Activated CD8-positive, alpha-beta memory T cell treated with anti-CD3 and anti-CD28 coated beads for 4 hours (primary cell): ENCODE results near the gene GALM.
"Not testable (repeated sequence)": the region's sequence is repeated elsewhere in the genome, so short reads cannot be mapped to it uniquely, and the experiment has no call there.

Source experiments
- DNase-seq, 2 donors: peaks; one replicate each; pipeline ENCODE4 v3.0.0-alpha.2; 2020; ENCODE audit warnings: low read depth in 2 of 2

Gene GALM

GRCh38 chr2:38709567-38710194, 43.8 kb downstream of the GALM start:
- DNase-seq = no peak

DNA sequence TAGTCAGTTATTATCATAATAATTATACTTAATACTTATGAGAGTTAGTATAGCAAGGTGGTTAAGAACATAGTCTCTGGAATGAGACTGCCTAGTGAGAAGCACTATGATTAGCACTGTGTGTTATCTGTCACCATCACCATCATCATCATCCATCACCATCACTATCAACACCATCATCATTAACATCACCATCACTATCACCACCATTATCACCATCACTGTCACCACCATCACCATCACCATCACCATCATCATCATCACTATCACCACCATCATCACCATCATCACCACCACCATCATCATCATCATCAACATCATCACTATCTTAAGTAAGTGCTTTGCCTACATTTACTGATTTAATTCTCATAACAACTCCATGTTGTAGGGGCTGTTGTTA, 45.6 kb downstream of the GALM start:
- no peak for DNase-seq

DNA sequence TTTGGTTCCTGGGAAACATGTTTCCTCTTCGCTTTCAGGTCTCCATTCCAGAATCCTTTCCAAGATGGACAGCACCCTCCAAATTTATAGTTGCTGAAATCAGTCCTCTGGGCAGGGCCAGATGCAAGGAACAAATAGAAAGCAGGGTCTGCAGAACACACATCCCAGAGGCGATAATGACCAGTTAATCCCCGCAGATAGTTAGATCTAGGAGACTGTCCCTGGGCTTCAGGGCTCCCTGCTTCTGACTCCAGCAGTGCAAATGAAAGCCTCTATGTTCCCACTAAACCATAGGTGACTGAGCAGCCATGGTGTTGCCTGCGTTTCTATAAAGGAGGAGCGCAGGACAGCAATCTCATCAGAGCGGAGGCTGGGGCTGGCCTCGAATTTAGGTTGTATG, 46.5 kb downstream of the GALM start:
- DNase-seq = no peak

DNA sequence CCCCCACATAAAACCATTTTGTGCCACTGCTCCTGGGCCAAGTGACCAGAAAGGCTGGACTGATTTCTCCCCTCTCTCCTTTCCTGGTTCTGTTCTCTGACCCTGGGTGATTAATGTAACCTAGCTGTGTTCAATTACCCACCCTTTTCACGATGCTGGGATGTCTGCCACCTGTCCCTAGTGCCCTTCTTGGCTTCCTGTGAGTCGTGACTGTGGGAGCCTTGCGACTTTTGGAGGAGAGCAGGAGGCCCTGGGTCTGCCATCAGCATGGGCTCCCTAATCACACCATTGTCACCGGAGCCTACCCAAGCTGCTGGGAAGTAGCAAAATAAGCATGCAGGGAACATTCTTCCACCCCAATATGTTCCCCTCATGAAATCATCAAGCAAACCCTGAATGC, 47.0 kb downstream of the GALM start:
- DNase-seq = no peak

GRCh38 chr2:38713338-38713737, 47.4 kb downstream of the GALM start:
- DNase-seq = no peak

- DNase-seq = not testable (repeated sequence)
Observed at GRCh38 chr2:38714941-38715340, 49.0 kb downstream of the GALM start.

DNA sequence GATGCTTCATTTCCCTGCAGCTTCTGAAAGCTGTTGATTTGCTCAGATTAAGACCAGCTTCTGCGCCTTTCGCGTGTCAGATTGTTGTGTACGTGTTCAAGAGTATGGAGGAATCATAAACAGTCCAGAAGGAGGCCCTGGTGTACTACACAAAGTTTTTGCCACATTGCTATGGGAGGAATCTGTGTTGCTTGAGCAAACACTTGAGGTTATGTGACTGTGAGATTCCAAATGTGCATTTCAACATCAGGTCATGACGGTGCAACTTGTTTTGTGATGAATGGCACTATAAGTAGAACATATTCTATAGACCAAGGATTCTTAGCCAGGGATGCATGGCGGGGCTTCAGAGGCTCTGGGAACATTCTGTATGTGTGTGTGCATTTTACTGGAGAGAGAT, 50.3 kb downstream of the GALM start:
- no peak for DNase-seq

DNA sequence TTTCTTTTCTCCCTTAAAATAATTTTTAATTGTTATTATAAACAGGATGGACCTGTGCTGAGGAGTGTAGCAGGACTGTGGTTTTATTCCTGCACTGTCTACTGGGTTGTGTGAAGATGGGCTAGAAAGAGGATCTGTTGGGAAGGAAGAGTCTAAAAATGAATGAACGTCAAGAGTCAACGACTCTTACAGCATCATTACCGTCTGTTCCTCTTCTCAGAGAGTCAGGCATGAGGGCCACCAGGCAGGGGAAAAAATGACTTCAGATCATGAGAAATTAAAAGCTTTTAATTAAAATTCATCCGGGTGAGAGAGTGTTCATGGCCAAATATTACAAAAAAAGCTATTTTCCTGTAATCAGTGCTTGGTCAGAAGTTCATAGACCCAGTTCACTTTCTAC, 52.7 kb downstream of the GALM start:
- DNase-seq = no peak

- DNase-seq = no peak
Observed at GRCh38 chr2:38719706-38720105, 53.8 kb downstream of the GALM start.

- no peak for DNase-seq
Observed at GRCh38 chr2:38720613-38721241, 54.8 kb downstream of the GALM start.

GRCh38 chr2:38722271-38723061, 56.6 kb downstream of the GALM start:
- DNase-seq = peak; percentile 17 to 31

GRCh38 chr2:38723173-38723572, 57.3 kb downstream of the GALM start:
- DNase-seq = no peak

- DNase-seq = no peak
Observed at GRCh38 chr2:38727661-38728060, 61.7 kb downstream of the GALM start.

- DNase-seq = no peak
Observed at GRCh38 chr2:38728694-38729093, 62.8 kb downstream of the GALM start.

GRCh38 chr2:38731090-38731489, 65.2 kb downstream of the GALM start:
- no peak for DNase-seq

DNA sequence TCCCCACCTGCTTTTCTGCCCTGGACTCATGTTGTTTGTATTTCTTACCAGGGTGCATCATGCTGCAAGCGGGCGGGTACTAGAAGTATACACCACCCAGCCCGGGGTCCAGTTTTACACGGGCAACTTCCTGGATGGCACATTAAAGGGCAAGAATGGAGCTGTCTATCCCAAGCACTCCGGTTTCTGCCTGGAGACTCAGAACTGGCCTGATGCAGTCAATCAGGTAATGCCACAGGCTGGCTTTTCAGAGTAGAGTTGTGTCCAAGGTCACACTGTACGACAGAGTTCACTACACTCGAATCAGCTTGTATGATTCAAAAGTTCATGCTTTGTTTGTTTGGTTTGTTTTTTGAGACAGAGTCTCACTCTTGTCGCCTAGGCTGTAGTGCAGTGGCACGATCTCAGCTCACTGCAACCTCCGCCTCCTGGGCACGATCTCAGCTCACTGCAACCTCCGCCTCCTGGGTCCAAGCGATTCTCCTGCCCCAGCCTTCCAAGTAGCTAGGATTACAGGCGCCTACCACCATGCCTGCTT, 65.8 kb downstream of the GALM start:
- no peak for DNase-seq

- no peak for DNase-seq
Observed at GRCh38 chr2:38733300-38733971, 67.5 kb downstream of the GALM start.

DNA sequence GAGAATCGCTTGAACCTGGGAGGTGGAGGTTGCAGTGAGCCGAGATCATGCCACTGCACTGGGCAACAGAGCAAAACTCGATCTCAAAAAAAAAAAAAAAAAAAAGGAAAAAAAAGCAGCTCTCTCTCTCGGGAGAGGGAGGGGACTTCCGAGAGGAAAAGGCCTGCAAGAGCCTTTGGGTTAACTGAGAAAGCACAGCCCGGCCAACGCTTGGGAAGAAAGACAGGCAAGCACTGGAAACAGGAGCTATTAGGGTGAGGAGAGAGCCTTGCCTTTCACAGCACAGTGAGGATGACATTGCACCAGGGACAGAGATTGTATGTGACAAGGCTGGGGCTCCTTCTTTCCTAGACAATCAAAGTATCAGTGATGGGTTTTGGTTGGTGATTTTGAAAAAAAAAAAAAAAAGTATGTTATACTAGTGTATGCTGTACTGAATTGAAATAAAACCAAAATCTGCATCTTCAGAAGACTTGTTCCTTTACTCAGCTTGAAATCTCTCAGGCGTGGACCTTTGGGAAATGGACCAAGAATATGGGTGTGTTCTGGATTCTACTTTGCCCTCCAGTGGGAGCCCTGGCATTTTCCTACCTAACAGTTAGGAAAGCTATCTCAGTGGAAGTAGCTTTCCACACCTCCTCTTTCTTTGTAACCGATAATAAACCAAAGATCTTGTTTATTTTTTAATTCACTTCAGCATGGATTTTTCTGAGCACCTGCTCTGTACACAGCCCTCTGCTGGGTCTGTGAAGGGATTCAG, 68.6 kb downstream of the GALM start:
- no peak for DNase-seq

- no peak for DNase-seq
Observed at GRCh38 chr2:38735999-38736320, 70.0 kb downstream of the GALM start.

- DNase-seq = not testable (repeated sequence)
Observed at GRCh38 chr2:38737000-38737698, 71.2 kb downstream of the GALM start.

DNA sequence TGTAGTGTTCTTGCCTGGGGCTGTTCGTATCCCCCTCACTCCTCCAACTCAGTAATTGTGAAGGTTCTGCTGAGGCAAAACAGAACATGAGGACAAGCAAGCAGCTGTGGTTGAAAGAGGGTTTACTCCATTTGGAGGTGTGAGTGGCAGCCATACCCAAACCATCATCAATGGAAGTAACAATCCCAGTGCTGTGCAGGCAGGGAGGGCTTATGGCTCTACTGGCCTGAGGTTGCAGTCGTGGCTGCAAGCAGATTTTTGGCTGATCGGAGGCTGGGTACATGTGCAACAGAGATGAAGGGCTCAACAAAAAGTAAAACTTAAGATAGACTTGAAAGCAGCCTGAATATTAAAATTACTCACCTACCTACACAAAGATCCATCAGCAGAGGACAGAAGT, 72.0 kb downstream of the GALM start:
- no peak for DNase-seq
